GM15510 (cell line): ENCODE measurements around the gene PFDN2.
A peak's percentile ranks its signal among the peaks of the same experiment; 100 is the strongest.

Experiments used
- POLR2A ChIP-seq: IDR thresholded peaks from 3 replicates; pipeline ENCODE4 v1.6.1; 2011; ENCODE audit warnings: borderline replicate concordance; ENCODE audit not compliant: insufficient read length; ENCODE audit errors: extremely low read depth

PFDN2 gene

DNA sequence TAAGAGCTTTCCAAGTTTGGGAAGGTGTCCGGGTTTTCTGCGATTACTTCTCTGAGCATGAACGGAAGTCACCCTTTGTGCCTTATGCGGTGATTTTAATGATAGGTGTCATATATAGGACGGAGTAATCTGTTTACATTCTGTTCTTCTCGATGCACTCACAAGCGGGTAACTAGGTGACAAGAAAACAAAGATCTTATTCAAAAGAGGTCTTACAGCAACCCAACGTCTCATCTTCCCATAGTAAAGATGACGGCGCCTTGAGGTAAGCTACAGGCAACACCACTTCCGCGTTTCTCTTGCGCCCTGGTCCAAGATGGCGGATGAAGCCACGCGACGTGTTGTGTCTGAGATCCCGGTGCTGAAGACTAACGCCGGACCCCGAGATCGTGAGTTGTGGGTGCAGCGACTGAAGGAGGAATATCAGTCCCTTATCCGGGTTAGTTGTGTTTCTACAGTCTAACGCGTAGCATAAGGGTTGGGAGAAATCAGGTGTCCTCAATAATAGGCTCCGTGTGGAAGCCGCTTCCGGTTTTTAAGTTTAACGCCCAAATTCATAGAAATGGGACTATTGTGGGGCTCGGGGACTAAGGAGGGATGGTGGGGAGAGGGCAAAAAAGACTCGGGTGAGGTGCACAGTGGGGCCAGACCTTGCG lies 36.0 kb upstream of the PFDN2 start, which contains the start of gene UFC1:
Gene UFC1, plus strand, starts transcription at position 297 of the 656 bp plus-strand sequence. Its CDS starts 20 bp downstream, at position 317.
- TF ChIP-seq POLR2A, result peak; percentile 86

DNA sequence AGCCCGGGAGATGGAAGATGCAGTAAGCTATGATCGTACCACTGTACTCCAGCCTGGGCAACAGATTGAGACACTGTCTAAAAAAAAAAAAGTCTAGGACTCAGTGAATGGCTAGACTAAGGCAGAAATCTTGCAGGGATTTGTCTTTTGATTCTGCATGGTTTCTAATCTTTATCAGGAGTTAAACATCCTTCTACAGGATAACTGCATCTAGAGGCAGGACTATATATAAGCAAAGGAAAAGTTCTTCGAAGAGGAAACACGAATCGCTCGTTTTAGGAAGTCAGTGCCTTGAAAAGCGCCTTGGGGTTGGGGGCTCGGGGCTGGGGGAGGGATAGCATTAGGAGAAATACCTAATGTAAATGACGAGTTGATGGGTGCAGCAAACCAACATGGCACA lies 35.3 kb upstream of the PFDN2 start:
- no peak for TF ChIP-seq POLR2A

DNA sequence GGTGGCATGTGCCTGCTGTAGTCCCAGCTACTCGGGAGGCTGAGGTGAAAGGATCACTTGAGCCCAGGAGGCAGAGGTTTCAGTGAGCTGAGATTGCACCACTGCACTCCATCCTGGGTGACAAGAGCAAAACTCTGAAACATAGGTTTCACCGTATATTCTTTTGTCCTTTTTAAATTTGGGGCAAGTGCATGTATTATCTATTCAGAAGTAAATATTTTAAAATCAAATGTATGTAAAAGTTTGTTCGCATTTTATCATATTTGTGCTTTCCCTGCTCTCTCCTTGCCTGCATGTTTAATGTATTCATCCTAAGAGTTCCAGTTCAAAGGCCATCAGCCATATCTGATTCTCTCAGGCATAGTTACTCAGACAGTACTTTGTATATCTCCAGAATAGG lies 28.0 kb upstream of the PFDN2 start:
- no peak for TF ChIP-seq POLR2A

DNA sequence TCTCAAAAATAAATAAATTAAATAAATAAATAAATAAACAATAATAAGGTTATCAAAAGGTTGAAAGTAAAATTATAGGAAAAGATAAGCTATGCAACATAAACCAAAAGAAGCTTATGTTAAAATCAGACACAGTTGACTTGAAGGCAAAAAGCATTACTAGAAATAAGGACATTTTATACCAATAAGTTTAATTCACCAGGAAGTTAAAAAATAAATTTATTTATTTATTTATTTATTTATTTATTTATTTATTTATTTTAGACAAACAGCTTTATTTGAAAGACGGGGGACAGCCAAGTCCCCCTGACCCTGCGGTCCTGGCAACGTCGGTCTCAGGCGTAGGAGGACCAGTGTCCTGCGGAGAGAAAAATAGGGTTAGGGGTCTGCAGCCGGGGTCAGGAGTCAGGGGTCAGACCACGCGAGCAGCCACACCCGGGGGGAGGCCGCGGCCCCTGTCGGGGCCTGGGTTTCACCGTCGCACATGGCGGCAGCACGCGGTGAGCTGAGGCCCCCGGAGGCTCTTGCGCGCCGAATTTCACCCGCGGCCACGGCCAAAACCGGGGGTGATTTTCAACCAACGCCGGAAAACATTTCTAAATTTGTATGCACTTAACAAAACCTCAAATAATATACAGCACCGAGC lies 23.0 kb upstream of the PFDN2 start:
- TF ChIP-seq POLR2A, result no peak

DNA sequence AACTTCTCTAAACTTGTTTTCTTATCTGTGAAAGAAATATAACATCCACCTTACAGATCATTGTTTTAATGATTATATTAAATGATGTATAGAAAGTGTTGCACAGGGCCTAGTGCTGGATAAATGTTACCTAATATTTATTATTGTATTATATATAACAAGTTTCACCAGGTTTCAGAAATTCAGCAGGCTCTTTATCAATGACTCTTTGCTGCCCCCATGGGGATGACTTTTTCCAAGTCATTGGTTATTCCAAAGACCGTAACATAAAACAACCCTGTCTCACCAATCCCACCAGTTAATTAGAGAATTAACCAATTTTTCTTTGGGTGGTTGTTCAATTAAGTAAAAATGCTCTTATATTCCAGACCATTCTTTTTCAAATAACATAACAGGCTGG lies 21.9 kb upstream of the PFDN2 start:
- no peak for TF ChIP-seq POLR2A

DNA sequence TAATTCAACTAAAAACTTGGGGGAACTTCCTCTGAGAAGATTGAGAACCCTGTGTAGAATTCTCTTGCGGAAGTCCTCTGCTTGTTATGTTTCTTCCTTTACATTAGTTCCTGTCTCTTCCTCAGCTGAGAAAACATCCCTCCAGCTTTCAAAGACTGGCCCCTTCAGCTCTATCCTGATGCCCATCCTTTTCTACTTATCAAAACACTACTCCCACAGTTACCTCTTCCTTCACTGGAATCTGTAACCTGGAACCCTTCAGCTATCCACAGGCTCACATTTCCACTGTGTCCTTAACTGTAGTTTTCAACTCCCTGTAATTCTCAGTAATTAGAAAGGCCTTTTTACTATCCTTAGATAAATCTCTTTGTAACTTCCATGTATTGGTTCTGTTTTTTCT lies 20.6 kb upstream of the PFDN2 start:
- no peak for TF ChIP-seq POLR2A

DNA sequence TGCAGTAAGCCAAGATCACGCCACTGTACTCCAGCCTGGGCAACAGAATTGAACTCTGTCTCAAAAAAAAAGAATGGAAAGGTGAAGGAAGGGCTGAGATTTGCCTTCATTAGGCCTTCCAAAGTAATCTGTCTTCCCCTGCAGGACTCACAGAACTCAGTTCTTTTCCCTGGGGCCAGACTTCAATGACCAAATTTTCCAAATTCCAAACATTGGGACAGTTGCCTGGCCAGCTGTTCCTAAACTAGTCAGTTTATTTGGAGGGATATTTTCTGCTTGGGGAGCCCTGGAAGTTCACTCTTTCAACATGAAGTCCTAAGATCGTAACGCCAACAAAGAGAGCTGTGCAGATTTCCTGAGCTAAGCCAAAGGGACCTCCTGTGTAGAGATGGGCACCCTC lies 20.0 kb upstream of the PFDN2 start:
- no peak for TF ChIP-seq POLR2A

DNA sequence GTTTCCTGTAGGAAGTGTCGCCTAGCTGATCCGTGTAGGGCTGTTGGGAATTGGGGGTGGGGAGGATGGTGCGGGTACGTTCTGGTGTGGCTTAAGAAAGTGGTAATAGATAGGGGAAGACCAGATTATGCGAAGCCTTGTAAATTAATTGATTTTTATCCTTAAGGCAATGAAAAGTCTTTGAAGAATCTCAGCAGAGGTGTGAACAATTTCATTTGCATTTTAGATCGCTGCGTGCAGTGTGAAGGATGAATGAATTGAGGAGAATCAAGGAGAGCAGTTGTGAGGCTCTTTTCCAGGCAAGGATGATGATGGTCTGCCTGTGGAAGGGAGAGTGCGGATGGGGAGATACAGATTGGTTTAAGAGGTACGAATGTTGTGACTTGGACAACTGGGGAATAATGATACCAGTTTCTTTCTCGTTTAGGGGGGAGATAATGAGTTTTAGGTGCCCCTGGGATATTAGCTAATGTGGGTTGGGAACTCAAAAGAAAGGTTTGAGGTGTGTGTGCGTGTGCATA lies 15.4 kb upstream of the PFDN2 start:
- no peak for TF ChIP-seq POLR2A

DNA sequence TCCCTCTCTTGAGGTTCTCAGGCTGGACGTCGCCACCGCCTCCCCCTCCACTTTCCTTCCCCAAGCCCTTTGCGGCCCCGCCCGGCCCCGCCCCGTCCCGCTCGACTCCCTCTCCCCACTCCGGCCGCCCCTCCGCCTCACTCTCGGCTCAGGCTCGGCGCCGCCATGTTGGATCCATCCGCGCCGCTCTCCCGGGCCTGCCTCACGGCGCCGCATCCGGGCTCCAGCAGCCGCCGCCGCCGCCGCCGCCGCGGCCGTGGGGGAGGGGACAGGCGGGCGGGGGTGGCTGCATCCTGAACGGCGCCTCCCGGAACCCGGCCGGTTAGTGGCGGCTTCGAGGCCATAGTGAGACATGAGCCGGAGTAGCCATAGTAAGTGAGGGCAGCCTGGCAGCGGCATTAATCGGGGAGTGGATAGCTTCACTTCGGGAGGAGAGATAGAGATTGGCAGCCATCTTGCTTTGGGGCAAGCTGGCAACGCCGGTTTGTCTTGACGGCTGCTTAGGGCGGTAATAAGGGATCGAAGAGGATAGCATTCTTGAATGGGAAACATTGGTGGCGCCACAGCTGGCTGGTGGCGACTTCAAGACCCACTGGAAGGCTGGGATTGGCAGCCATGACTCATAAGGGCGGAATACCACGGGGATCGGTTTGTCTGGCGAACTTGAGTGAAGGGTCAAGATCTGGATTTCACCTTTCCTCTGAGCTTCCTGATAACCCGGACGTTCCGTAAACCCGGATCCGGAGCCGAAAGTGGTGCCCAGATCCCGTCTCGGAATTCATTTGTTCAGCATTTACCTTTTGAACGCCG lies 14.8 kb upstream of the PFDN2 start, which contains the start of gene DEDD:
Gene DEDD, minus strand, starts transcription at position 258 of the 810 bp plus-strand sequence. CDS start 8,205 bp downstream, outside the sequence.
- peak; percentile 68 for TF ChIP-seq POLR2A

DNA sequence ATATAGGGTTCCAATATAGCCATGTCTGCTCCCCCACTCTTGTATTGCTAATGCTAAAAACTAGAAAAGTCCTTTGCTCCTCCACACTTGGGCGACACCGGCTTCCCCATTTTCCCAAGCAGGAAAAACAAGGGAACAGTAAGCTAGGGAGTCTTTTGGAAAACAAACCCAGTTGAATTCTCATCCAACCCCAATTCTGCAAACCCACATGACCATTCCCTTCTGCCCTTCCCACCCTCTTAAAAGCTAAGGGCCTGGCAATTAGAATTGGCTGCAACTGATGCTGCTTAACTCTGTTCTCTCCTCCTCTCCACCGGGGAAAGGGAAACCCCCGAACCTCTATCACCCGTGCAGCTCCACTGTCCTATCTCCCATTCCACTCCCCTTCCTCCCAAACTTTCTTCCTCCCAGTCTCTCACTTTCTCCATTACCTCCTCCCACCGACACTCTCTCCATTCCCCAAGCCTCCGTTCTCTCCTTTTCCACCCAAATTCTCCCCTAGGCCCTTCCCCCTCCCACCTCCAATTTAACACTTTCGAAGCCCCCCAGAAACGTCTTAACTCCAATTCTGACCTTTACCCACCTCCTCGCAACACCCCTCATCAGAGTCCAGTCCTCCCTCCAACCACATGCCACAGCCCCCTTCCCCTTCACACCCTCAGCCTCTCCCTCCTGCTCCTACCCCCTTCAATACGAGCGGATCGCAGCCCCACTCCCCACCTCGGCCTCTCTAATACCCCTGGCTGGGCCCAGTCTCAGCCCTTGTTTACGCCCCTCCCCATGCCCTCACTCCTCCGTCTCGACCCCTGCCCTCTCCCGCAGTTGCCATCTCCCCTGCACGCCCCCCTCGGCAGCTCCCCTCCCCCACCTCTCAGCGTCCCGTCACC lies 13.9 kb upstream of the PFDN2 start:
- TF ChIP-seq POLR2A, result no peak

DNA sequence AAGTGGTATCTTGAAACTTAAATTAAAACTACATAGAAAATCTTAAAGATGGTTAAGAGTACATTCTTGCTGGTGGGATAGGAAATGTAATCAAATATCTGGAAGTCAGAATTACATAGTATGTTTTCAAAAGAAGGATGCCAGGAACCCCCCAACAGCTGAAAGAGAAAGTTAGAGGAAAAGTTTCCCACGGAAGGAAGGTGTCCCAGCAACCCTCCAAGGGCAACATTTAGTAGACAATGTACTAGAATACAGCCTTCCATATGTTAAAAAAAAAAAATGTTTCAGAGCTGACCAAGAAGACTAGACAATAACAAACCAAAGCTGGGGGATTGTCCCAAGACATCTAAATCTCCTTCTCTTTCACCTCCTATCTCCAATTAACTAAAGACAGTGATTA lies 12.4 kb upstream of the PFDN2 start:
- TF ChIP-seq POLR2A, result no peak

DNA sequence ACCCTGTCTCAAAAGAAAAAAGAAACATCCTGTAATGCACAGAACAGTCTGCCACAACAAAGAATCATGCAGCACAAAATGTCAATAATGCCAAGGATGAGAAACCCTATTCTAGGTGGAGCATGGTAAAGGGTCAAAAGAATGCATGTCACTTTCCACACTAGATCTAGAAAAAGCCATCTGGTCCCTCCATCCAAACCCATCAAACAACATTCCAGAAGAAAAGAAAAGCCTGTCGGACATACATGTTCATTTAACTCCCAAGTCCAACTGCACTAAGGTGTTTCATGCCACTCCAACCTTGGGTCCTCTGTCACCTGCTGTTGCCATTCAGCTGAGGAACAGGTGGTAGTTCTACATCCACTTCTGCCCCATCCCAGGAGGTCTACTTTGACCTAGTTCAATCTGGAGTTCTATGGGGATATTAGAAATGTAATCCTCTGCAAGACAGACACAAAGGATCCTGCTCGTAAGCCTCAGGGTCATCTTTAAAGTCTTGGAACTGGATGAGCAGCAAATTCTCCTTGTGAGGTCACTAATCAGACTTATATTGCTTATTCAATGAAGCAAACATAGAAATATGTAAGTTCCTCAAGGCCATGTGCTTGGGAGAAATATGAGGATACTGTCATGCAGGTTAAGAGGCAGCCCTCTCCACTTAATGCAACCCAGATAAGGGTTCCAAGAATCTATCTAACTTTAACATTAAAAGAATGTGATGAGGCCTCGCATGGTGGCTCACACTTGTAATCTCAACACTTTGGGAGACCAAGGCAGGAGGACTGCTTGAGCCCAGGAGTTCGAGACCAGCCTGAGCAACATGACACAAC lies 11.0 kb upstream of the PFDN2 start:
- TF ChIP-seq POLR2A, result no peak

DNA sequence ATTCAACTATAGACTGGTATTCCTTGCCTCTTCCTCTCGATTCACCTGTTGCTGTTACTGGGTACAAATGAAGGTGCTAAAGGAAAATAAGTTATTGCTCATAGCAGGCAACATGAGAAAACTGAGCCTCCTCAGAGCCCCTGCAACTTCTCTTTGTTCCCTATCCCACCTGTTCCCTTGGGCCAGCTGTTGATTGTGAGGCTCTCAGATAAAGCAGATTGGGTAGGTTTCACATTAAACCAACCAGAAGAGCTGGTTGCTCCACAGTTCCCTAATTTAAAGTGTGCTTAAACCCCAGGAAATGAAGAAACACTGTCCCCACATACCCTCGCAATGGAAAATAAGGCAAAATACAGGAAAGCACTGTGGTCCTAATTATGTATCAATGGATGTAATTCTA lies 9.8 kb upstream of the PFDN2 start:
- TF ChIP-seq POLR2A, result no peak

DNA sequence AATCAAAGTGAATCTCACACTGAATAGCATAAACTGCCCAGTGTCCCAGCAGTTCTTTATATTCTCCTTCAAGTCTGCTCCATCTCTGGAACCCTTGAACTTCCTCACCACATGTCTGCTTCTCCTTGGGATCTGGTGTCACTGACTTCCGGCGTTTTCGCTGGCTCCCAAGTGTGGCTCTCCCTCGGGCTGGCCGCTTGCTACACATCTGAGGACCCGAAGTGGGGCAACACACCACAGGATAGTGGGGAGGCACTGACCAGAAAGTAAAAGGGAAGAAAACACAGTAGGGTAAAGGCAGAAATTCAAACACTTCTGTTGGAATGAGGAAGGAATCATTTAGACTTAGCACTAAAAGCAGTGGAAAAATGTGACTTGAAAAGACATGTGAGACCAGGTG lies 5.1 kb upstream of the PFDN2 start:
- no peak for TF ChIP-seq POLR2A

DNA sequence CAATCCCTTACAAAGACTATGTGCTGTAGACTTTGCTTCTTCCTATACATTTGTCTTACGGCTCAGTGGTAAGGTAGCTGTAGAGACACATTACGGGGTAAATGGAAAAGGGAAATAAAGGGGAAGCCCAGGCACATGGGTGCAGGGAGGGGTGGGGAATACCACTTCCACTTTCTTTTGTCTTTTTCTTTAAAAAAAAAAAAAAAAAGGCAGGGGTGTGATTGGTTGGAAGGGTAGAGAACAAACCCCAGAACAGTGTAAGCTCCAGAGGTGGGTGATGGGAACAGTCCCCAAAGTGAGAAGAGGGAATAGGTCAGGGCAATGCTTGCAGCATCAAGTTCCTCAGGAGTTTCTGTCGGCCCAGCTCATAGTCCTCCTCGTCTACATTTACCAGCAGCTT lies 4.0 kb upstream of the PFDN2 start:
- no peak for TF ChIP-seq POLR2A
